Adrenal gland (tissue), 12 donors: Measurements from ENCODE around the gene PA2G4. TPM values are rescaled to one million over a fixed set of nuclear protein-coding genes. Genes with fewer than 3 reads are reported as not detected.
"Not testable (repeated sequence)": the region's sequence is repeated elsewhere in the genome, so short reads cannot be mapped to it uniquely, and the experiment has no call there.

Source experiments
- DNase-seq, 7 donors: peaks; one replicate each; pipeline ENCODE4 v3.0.0-alpha.2; 2019 to 2020
- H3K27ac ChIP-seq, 5 donors: fragments of 200-600 bp; sonication (generic) in 4 of 5; 1 replicate in 3 of 5; 2 replicates in 2 of 5; pipeline versions ENCODE4 v1.5.1 to v1.8.0; 2016 to 2020; ENCODE audit warnings: mild to moderate bottlenecking in 1 of 5
- H3K27me3 ChIP-seq: fragments of 200-600 bp; 2 replicates; pipeline ENCODE4 v1.8.0; 2021
- H3K36me3 ChIP-seq, 2 donors: fragments of 200-600 bp; replicated peaks in 1 of 2; 1 replicate in 1 of 2; 2 replicates in 1 of 2; pipeline versions ENCODE4 v1.5.1 to v1.8.0; 2018 to 2022
- H3K4me1 ChIP-seq, 2 donors: fragments of 200-600 bp; replicated peaks in 1 of 2; 1 replicate in 1 of 2; 2 replicates in 1 of 2; pipeline versions ENCODE4 v1.5.1 to v1.8.0; 2018 to 2021
- H3K4me3 ChIP-seq, 4 donors: fragments of 200-600 bp; sonication (generic) in 3 of 4; one replicate each; pipeline ENCODE4 v1.5.1; 2016 to 2018
- H3K9me3 ChIP-seq, 3 donors: fragments of 200-600 bp; sonication (generic) in 1 of 3; replicated peaks in 1 of 3; 1 replicate in 2 of 3; 2 replicates in 1 of 3; pipeline versions ENCODE4 v1.5.1 to v1.8.0; 2016 to 2021
- CTCF ChIP-seq, 6 experiments: fragments of 450-650 bp in 4 of 6; fragments of 200-600 bp in 2 of 6; sonication (generic) in 1 of 6; IDR thresholded peaks; 1 replicate in 5 of 6; 2 replicates in 1 of 6; pipeline versions ENCODE4 v1.5.1 to v1.8.0; 2016 to 2021; ENCODE audit warnings: antibody characterized with exemption in 6 of 6, mild to moderate bottlenecking in 2 of 6, moderate library complexity in 1 of 6
- POLR2A ChIP-seq, 2 donors: fragments of 450-650 bp; IDR thresholded peaks; one replicate each; pipeline ENCODE4 v1.6.1; 2017; ENCODE audit warnings: antibody characterized with exemption in 2 of 2, mild to moderate bottlenecking in 2 of 2, moderate library complexity in 1 of 2
- WGBS, 4 donors: extraction: QIAGEN DNeasy Blood & Tissue Kit in 2 of 4; methylation state at CpG; one replicate each; pipeline versions ENCODE4 v1.1.5 to v1.1.7; 2013 to 2017; 5-methylcytosine and 5-hydroxymethylcytosine counted together
- intact Hi-C, 2 donors: fragments of 100-400 bp; cut with DNase I; formaldehyde crosslinking; loops; one replicate each; pipeline versions ENCODE4 v1.14.1 to v1.15.0; 2022 to 2023
- polyA plus RNA-seq, 3 donors: library from polyadenylated mRNA; stranded (reverse); fragments of 200-250 nt in 2 of 3; fragments of 350-450 nt in 1 of 3; fragmentation: Illumina TruSeq in 1 of 3; extraction: RNeasy Lipid Tissue Mini Kit (QIAGEN cat#74804) in 1 of 3; gene quantifications; one replicate each; pipeline ENCODE4 v1.2.3, GENCODE V29; 2013 to 2014
- total RNA-seq, 9 donors: library from RNA; depleted of rRNA in 4 of 9; stranded (reverse); fragments of >200 nt in 4 of 9; fragments of 120-200 nt in 1 of 9; fragmentation: NEBNext Ultra II Directional in 1 of 9; extraction: Animal tissue kit (Norgen Biotek cat#: 25700) in 1 of 9; gene quantifications; one replicate each; pipeline versions ENCODE4 v1.1.0 to v1.2.4, GENCODE V29; 2013 to 2023
- donor health status: healthy with polysubstance abuse.
- donor health status: Bipolar disorder and iron deficiency.
- donor health status: DM: yes; HTN: yes; CAD: no.
- donor health status: DM: no; HTN: no; CAD: no.
- donor health status: DM: no; HTN: no; CAD: no.
- donor health status: DM: yes; HTN: yes; CAD: no.

Gene PA2G4
- total and polyA plus RNA-seq, 12 donors, result 64.1 to 252 (median 106) TPM

DNA sequence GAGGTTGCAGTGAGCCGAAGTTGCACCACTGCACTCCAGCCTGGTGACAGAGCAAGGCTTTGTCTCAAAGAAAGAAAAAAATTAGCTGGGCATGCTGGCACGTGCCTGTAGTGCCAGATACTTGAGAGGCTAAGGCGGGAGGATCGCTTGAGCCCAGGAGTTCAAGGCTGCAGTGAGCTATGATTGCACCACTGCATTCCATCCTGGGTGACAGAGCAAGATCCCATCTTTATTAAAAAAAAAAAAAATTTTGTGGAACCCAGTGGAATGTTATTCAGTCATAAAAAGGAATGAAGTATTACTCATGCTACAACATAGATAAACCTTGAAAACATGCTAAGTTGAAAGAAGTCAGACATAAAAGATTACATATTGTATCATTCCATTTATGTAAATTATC is 32.7 kb upstream of the PA2G4 start:
- DNase-seq, result peak in 5 of 7 donors; percentile 18 to 72 (median 56)
- H3K4me3 ChIP-seq, result no peak overlapping the region
- 37 to 55% (median 45%) methylated on average over 4 of the region's 4 CpGs for WGBS, 4 donors

GRCh38 chr12:56074396-56074795 is 30.0 kb upstream of the PA2G4 start:
- Histone ChIP-seq H3K4me3 (no peak overlapping the region), H3K27ac (no peak overlapping the region), H3K36me3 (no peaks in the 10 kb centered on the region), H3K27me3 (no peaks in the 10 kb centered on the region), H3K9me3 (no peaks in the 10 kb centered on the region), H3K4me1 (peaks cover 0 to 3% of the 10 kb centered on the region in 2 donors)
- intact Hi-C loops, result no loop called here
- no peak for DNase-seq
- TF ChIP-seq POLR2A (IDR thresholded peaks at IDR 0.05) (no peak), CTCF (IDR thresholded peaks at IDR 0.05) (no peak)
- WGBS, 4 donors, result 72 to 86% (median 78%) methylated on average over 5 of the region's 5 CpGs

More for the DNA sequence above, 32.7 kb upstream of the PA2G4 start:
- H3K36me3 ChIP-seq, result no peaks in the 10 kb centered on the region
- H3K9me3 ChIP-seq, result no peaks in the 10 kb centered on the region
- intact Hi-C loops, result no loop called here
- no peak overlapping the region for H3K27ac ChIP-seq
- H3K4me1 ChIP-seq, result no peaks in the 10 kb centered on the region
- TF ChIP-seq POLR2A (IDR thresholded peaks at IDR 0.05), result no peak
- no peak for TF ChIP-seq CTCF (IDR thresholded peaks at IDR 0.05)
- no peaks in the 10 kb centered on the region for H3K27me3 ChIP-seq

GRCh38 chr12:56077966-56078365 is 26.4 kb upstream of the PA2G4 start:
- H3K36me3 ChIP-seq, H3K27me3 ChIP-seq, H3K9me3 ChIP-seq, H3K27ac ChIP-seq, H3K4me3 ChIP-seq, intact Hi-C loops, DNase-seq: not testable (repeated sequence)
- H3K4me1 ChIP-seq, result peaks cover 7 to 11% of the 10 kb centered on the region in 2 donors
- 79 to 90% (median 84%) methylated on average over 8 to 9 of the region's 9 CpGs for WGBS, 4 donors

DNA sequence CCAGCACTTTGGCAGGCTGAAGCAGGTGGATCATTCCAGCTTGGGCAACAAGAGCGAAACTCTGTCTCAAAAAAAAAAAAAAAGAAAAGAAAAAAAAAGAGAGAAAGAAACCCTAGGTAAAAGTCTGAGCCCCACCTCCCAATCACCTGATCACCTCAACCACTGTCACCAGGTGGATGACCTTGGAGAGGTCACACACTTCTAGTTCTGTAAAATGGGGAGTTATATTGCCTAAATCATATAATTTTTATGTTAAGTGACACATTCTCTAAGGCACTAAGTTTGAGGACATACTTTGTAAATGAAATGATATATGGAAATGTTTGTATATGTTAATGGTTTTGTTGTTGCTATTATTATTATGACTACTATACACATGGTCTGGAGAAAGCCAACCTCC is 25.9 kb upstream of the PA2G4 start:
- Histone ChIP-seq H3K4me3 (no peak overlapping the region), H3K36me3 (no peaks in the 10 kb centered on the region), H3K27ac (peak overlapping the region in 2 of 5 donors; percentile 80 to 81), H3K4me1 (peaks cover 7 to 11% of the 10 kb centered on the region in 2 donors), H3K27me3 (no peaks in the 10 kb centered on the region), H3K9me3 (no peaks in the 10 kb centered on the region)
- intact Hi-C loops, result no loop called here
- TF ChIP-seq CTCF (IDR thresholded peaks at IDR 0.05), result no peak
- no peak for TF ChIP-seq POLR2A (IDR thresholded peaks at IDR 0.05)
- WGBS, 4 donors, result 95 to 100% (median 100%) methylated on average over 1 of the region's 1 CpG
- DNase-seq, result no peak
